ENCODE measurements around the gene GAB4.
"Not testable (repeated sequence)": the region's sequence is repeated elsewhere in the genome, so short reads cannot be mapped to it uniquely, and the experiment has no call there.

GAB4 gene

GRCh38 chr22:17007852-17008731 is at the start of gene GAB4:
TSS of gene GAB4 (minus strand) at chr22:17008222. CDS start at chr22:17008114, 108 bp downstream.
- no peak for DNase-seq (ENCODE audit: low read depth)

- DNase-seq (ENCODE audit: low read depth) = no peak
These were observed 48.8 kb upstream of the GAB4 start for GRCh38 chr22:17056807-17057206.

GRCh38 chr22:17056058-17056457 is 48.0 kb upstream of the GAB4 start:
- no peak for DNase-seq (ENCODE audit: low read depth)

- no peak for DNase-seq (ENCODE audit: low read depth)
These were observed 39.6 kb upstream of the GAB4 start for GRCh38 chr22:17047656-17048055.

GRCh38 chr22:17046566-17047348 is 38.7 kb upstream of the GAB4 start:
- no peak for DNase-seq (ENCODE audit: low read depth)

- DNase-seq (ENCODE audit: low read depth) = no peak
These were observed 35.5 kb upstream of the GAB4 start for GRCh38 chr22:17043521-17043920.

- peak; percentile 0 for DNase-seq (ENCODE audit: low read depth)
These were observed 29.1 kb upstream of the GAB4 start for GRCh38 chr22:17036842-17037711.

GRCh38 chr22:17035976-17036841 is 28.2 kb upstream of the GAB4 start:
- DNase-seq (ENCODE audit: low read depth) = not testable (repeated sequence)

- DNase-seq (ENCODE audit: low read depth) = no peak
These were observed 27.2 kb upstream of the GAB4 start for GRCh38 chr22:17035246-17035645.

- DNase-seq (ENCODE audit: low read depth) = not testable (repeated sequence)
These were observed 26.5 kb upstream of the GAB4 start for GRCh38 chr22:17034532-17034931.

GRCh38 chr22:17032277-17032676 is 24.3 kb upstream of the GAB4 start:
- DNase-seq (ENCODE audit: low read depth) = not testable (repeated sequence)

- not testable (repeated sequence) for DNase-seq (ENCODE audit: low read depth)
These were observed 16.4 kb upstream of the GAB4 start for GRCh38 chr22:17024380-17024779.

- DNase-seq (ENCODE audit: low read depth) = not testable (repeated sequence)
These were observed 7.5 kb upstream of the GAB4 start for GRCh38 chr22:17015552-17015951.

- not testable (repeated sequence) for DNase-seq (ENCODE audit: low read depth)
These were observed 6.0 kb upstream of the GAB4 start for GRCh38 chr22:17014101-17014440.

- no peak for DNase-seq (ENCODE audit: low read depth)
These were observed 5.5 kb upstream of the GAB4 start for GRCh38 chr22:17013396-17014100.

- no peak for DNase-seq (ENCODE audit: low read depth)
These were observed 4.2 kb upstream of the GAB4 start for GRCh38 chr22:17012267-17012666.

GRCh38 chr22:17009640-17010291 is 1.7 kb upstream of the GAB4 start:
- no peak for DNase-seq (ENCODE audit: low read depth)

GRCh38 chr22:17007257-17007656 is 765 bp downstream of the GAB4 start:
- no peak for DNase-seq (ENCODE audit: low read depth)

- DNase-seq (ENCODE audit: low read depth) = no peak
These were observed 18.1 kb downstream of the GAB4 start for GRCh38 chr22:16989915-16990314.

- DNase-seq (ENCODE audit: low read depth) = no peak
These were observed 19.8 kb downstream of the GAB4 start for GRCh38 chr22:16988257-16988656.

Data from fibroblast of the conjunctiva (primary cell).